ENCODE measurements around the gene ARCN1.
"Not testable (repeated sequence)": the region's sequence is repeated elsewhere in the genome, so short reads cannot be mapped to it uniquely, and the experiment has no call there.

The ARCN1 gene

GRCh38 chr11:118537409-118537980, 34.7 kb upstream of the ARCN1 start:
- DNase-seq = peak in 1 of 10 donors; percentile 45
- intact Hi-C loops (cut with DNase I) = no loop called here

DNA sequence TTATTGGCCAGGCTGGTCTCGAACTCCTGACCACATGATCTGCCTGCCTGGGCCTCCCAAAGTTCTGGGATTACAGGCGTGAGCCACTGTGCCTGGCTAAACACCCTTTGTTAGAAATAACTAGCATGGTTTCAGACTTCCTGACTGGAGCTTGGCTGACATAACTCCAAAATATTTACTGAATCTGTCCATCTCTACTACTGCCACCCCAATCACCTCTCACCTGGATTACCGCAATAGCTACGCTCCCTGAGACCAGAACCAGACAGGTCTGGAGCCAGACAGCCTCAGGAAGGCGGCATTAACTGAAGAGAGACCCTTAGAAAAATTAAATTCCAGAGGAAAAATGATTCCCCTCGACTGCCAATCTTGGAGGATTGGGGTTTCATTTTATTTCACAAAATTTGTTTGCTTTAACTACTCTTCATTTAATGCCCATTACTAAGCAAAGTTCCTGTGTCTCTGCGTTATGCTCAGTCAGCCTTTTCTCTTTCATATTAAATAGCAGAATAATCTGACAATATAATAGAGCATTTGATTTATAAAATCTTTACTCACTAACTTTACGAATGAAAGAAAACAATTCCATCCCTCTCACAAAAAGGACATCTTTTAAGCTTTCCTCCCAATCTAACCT, 28.1 kb upstream of the ARCN1 start:
- intact Hi-C loops (cut with DNase I) = no loop called here

GRCh38 chr11:118544647-118545010, 27.6 kb upstream of the ARCN1 start:
- DNase-seq = peak in 1 of 10 donors; percentile 50
- intact Hi-C loops (cut with DNase I) = no loop called here

More for the DNA sequence above, 28.1 kb upstream of the ARCN1 start:
- peak in 1 of 10 donors; percentile 5 for DNase-seq

GRCh38 chr11:118545533-118545932, 26.7 kb upstream of the ARCN1 start:
- intact Hi-C loops (cut with DNase I) = no loop called here
- DNase-seq = no peak

DNA sequence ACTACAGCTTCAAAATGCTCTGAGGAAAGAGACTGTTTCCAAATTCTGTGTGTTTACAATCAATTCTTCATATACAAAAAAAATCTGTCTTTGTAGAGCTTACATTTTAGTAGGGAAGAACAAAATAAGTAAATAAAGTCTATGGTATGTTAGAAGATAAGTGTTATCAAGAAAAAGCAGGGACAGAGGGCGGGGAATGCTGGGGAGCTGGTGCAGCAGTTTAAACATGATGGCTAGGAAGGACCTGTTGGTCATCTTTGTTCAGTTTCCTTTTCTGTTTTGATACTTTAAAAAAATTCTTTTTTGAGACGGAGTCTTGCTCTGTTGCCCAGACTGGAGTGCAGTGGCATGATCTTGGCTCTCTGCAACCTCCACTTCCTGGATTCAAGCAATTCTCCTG, 25.1 kb upstream of the ARCN1 start:
- intact Hi-C loops (cut with DNase I) = no loop called here
- DNase-seq = no peak

- no peak for DNase-seq
Measured at GRCh38 chr11:118552341-118552740, 19.9 kb upstream of the ARCN1 start.

GRCh38 chr11:118560806-118561205, 11.4 kb upstream of the ARCN1 start:
- DNase-seq = no peak
- intact Hi-C loops (cut with DNase I) = no loop called here

More at GRCh38 chr11:118552341-118552740, 19.9 kb upstream of the ARCN1 start:
- intact Hi-C loops (cut with DNase I) = no loop called here

GRCh38 chr11:118565051-118565450, 7.2 kb upstream of the ARCN1 start:
- peak in 2 of 10 donors; percentile 12 to 20 for DNase-seq
- intact Hi-C loops (cut with DNase I) = loop anchor here (5.0 kb wide), 1 partner anchor 418 kb away; no protein-coding TSS in a partner anchor

GRCh38 chr11:118569670-118570069, 2.5 kb upstream of the ARCN1 start:
- intact Hi-C loops (cut with DNase I) = loop anchor here (5.0 kb wide), 1 partner anchor 422 kb away; no protein-coding TSS in a partner anchor
- DNase-seq = no peak

GRCh38 chr11:118570787-118571186, 1.4 kb upstream of the ARCN1 start:
- intact Hi-C loops (cut with DNase I) = no loop called here
- DNase-seq = no peak

DNA sequence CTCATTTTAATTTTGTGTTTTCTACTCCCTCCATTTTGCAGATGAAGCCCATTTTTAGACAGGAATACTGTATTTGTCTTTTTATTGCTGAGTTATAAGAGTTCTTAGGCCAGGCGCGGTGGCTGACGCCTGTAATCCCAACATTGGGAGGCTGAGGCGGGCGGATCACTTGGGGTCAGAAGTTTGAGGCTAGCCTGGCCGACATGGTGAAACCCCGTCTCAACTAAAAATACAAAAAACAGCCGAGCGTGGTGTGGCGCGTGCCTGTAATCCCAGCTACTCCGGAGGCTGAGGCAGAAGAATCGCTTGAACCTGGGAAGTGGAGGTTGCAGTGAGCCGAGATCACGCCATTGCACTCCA, 528 bp upstream of the ARCN1 start:
- peak in 1 of 10 donors; percentile 82 for DNase-seq
- intact Hi-C loops (cut with DNase I) = not testable (repeated sequence)

- DNase-seq = no peak
- intact Hi-C loops (cut with DNase I) = no loop called here
Measured at GRCh38 chr11:118572981-118573550, 857 bp downstream of the ARCN1 start.

- intact Hi-C loops (cut with DNase I) = no loop called here
- no peak for DNase-seq
Measured at GRCh38 chr11:118574636-118575035, 2.4 kb downstream of the ARCN1 start.

- DNase-seq; intact Hi-C loops (cut with DNase I): not testable (repeated sequence)
Measured at GRCh38 chr11:118577995-118578394, 5.8 kb downstream of the ARCN1 start.

DNA sequence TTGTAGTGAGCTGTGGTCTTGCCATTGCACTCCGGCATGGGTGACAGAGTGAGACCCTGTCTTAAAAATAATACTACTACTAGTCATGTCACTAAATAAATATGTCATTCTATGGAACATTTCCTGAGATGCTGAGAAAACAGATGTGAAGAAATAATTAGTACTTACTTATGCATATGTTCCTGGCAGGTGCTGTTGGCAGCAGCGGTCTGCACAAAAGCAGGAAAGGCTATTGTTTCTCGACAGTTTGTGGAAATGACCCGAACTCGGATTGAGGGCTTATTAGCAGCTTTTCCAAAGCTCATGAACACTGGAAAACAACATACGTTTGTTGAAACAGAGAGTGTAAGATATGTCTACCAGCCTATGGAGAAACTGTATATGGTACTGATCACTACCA, 8.8 kb downstream of the ARCN1 start:
- intact Hi-C loops (cut with DNase I) = no loop called here
- DNase-seq = no peak

DNA sequence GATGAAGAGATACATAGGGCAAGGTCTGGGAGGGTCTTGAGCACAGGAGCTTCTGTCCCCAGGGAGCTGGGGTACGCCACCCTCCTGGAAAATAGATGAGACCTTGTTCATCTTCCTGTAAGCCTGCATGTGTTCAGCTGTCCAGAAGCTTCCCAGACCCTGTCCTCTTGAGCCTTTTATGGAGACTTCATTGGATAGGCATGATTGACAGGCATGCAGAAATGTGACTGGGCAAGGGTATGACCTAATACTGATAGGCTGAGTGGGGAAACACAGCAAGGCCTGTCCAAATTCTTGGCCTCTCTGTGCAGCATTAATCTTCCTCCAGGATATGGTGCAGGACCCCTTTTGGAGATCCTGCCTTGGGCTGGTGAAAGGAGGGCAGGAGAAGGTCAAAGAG, 15.7 kb downstream of the ARCN1 start:
- intact Hi-C loops (cut with DNase I) = no loop called here

DNA sequence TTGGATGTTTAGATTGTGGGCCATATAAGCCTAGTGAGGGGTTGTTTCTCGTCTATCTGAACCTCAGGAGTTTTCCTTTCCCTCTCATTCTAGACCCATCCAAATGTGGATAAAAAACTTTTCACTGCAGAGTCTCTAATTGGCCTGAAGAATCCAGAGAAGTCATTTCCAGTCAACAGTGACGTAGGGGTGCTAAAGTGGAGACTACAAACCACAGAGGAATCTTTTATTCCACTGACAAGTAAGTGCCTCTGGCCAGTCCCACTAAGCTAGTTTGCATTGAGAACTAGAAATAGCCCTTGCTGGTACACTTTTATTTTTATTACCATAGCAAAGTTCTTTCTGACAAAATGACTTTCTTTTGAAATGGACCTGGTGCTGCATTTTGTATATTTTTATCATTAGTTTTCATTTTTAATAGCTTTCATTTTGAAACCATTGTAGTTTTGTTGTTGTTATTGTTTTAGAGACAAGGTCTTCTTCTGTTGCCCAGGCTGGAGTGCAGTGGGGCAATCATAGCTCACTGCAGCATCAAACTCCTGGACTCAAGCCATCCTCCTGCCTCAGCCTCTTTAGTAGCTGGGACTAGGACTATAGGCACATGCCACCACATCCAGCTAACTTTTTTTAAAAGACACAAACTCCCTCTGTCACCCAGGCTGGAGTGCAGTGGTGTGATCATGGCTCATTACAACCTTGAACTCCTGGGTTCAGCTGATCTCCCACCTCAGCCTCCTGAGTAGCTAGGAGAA, 20.6 kb downstream of the ARCN1 start:
- intact Hi-C loops (cut with DNase I) = no loop called here
- DNase-seq = no peak

More for the DNA sequence above, 15.7 kb downstream of the ARCN1 start:
- no peak for DNase-seq

DNA sequence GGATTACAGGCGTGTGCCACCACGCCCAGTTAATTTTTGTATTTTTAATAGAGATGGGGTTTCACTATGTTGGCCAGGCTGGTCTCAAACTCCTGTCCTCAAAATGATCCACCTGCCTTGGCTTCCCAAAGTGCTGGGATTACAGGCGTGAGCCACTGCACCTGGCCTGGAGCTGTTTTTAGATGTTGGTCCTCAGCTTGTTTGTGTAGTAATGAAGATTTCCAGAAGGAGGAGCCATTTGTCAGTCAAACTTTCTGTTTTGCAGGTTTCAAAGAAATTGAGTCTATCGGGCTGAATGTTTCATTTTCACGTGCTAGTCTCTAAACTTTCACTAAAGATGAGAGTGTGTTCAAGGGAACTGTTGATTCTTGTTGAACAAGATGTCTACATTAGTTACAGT, 22.8 kb downstream of the ARCN1 start:
- not testable (repeated sequence) for DNase-seq
- intact Hi-C loops (cut with DNase I) = loop anchor here (2.0 kb wide), 2 partner anchors 16 to 64 kb away; no protein-coding TSS in a partner anchor

DNA sequence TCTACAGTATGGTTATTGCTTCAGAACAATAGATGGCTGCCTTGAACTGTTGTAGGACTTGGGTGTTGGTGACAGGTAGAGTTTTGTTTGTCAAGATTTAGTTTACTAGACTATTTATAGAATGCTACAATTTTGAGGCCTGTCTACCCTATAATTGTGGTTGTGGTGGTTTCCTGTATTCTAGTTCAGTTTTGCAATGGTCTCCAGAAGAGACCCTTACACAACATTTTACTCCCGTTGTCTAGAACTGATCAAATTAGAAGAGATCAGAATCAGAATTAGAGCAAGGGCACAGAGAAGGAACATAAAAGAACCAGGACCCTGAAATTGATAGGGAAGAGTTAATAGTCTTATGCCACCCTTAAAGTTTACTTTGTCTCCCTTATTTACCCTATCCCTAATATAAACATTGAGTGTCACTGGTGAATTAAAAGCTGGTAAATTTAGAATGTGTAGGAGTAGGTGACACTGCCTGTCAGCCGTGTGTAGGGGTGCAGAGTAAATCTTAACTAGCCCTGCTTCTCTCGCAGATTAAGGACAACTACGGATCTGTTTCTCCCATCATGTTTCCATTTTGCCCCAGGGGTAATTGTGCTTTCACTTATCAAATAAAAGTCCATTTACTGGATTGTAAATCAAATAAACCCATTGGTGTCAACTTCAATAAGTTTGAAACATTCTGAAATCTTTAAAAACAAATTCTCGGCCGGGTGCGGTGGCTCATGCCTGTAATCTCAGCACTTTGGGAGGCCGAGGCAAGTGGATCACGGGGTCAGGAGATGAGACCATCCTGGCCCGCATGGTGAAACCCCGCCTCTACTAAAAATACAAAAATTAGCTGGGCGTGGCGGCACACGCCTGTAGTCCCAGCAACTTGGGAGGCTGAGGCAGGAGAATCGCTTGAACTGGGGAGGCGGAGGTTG, 24.3 kb downstream of the ARCN1 start:
- intact Hi-C loops (cut with DNase I) = no loop called here
- no peak for DNase-seq

DNA sequence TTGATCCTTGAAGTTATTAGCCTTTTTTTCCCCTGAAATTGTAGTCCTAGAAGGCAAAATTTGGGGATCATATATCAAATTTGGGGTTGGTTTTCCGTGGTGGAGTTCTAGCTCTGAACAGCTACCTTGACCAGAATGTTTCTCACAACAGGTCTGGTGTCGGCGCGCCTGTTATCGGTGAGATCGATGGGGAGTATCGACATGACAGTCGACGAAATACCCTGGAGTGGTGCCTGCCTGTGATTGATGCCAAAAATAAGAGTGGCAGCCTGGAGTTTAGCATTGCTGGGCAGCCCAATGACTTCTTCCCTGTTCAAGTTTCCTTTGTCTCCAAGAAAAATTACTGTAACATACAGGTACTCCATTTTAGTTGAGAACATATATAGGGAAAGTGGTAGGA, 25.3 kb downstream of the ARCN1 start:
- intact Hi-C loops (cut with DNase I) = no loop called here
- no peak for DNase-seq
